GM12864 (cell line): ENCODE data around the gene RNF217.

Experiments
- DNase-seq: peaks from one replicate; pipeline ENCODE4 v3.0.0-alpha.2; 2011; ENCODE audit warnings: low read depth
- H3K4me3 ChIP-seq: 2 replicates; pipeline ENCODE4 v1.5.1; 2011; ENCODE audit warnings: mild to moderate bottlenecking, low read depth, low read length, control low read depth
- TF ChIP-seq, protein P1 (sequence below): IDR thresholded peaks from 2 replicates; pipeline ENCODE4 v1.5.1; 2011; ENCODE audit warnings: low read depth, mild to moderate bottlenecking, moderate library complexity, low read length, control low read depth, inconsistent platforms; ENCODE audit errors: missing control alignments

RNF217 gene

DNA sequence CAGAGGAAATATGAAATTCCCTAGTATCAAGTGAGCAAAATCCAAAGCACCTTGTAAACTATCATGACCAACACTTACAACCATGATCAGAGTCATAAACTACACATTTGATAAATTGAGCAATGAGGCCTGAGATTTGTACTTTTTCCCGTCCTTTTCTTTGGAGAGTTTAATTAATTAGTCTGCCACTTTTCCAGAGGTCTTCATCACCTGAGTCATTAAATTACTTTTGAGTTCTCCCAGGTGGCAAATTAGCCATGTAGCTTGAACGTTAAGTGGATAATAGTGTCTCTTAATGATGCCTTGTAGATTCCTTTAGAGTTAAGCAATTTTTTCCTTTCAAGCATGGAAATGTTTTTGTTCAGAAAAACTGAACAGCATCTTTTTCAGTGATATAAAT, 75.6 kb downstream of the RNF217 start:
- H3K4me3 ChIP-seq = no peak overlapping the region
- no peak for DNase-seq
- TF ChIP-seq, protein P1, sequence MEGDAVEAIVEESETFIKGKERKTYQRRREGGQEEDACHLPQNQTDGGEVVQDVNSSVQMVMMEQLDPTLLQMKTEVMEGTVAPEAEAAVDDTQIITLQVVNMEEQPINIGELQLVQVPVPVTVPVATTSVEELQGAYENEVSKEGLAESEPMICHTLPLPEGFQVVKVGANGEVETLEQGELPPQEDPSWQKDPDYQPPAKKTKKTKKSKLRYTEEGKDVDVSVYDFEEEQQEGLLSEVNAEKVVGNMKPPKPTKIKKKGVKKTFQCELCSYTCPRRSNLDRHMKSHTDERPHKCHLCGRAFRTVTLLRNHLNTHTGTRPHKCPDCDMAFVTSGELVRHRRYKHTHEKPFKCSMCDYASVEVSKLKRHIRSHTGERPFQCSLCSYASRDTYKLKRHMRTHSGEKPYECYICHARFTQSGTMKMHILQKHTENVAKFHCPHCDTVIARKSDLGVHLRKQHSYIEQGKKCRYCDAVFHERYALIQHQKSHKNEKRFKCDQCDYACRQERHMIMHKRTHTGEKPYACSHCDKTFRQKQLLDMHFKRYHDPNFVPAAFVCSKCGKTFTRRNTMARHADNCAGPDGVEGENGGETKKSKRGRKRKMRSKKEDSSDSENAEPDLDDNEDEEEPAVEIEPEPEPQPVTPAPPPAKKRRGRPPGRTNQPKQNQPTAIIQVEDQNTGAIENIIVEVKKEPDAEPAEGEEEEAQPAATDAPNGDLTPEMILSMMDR = no peak

DNA sequence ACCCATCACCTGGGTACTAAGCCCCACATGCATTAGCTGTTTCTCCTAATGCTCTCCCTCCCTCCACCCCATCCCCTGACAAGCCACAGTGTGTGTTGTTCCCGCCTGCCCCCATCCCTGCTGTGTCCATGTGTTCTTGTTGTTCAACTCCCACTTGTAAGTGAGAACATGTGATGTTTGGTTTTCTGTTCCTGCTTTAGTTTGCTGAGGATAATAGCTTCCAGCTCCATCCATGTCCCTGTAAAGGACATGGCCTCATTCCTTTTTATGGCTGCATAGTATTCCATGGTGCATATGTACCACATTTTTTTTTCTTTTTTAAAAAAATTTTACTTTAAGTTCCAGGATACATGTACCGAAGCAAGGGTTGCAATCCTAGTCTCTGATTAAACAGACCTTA, 76.7 kb downstream of the RNF217 start:
- no peak for DNase-seq
- no peak overlapping the region for H3K4me3 ChIP-seq
- TF ChIP-seq, protein P1 = no peak

DNA sequence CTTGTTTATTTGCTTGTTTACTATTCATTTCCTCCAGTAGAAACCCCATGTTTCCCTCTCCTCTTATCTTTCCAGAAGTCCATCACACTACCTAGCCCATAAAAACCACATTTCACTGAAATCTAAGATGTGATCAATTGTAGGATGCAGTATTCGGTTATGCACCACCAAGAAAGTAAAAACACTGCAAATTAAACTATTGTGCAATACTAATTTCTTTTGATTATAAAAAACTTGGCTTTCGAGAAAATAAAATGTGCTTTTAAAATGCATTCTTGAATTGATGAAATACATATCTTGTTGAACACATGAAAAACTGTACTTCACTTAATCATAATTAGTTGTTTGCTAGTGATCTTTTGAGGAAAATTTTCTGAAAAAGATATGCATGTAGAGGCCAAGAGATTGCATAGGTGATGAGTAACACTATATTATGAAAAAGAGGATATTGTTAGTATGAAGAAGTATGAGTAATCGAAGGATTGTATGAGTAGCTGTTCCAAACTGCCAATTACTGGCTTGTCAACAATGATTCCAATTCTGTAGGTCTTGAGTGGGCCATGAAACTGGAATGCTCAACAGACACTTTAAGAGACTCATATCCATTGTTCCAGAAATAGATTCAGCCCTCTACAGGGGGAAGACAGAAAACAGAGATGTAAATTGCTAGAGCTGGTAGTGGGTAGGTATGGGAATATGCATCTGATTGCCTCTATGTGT, 79.7 kb downstream of the RNF217 start:
- no peak for DNase-seq
- TF ChIP-seq, protein P1 = no peak
- no peak overlapping the region for H3K4me3 ChIP-seq

DNA sequence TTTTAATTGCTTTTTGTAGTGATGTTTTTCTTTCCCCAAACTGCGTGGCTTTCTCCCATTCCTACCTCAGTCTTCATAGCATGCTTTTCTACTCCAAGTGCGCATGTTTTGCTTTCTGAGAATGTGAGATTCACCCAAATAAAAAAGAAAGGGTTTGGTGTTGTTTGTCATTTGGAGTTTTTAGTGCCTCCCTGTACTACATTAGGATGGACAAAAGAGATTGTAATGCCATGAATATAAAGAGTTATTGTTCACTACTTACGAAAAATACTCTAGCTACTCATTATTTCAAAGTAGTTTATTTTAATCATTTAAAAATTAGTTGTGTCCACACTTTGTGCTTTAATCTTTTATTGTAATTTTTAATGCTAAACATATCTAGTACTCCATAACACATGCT, 81.8 kb downstream of the RNF217 start:
- DNase-seq = no peak
- no peak overlapping the region for H3K4me3 ChIP-seq
- TF ChIP-seq, protein P1 = no peak

DNA sequence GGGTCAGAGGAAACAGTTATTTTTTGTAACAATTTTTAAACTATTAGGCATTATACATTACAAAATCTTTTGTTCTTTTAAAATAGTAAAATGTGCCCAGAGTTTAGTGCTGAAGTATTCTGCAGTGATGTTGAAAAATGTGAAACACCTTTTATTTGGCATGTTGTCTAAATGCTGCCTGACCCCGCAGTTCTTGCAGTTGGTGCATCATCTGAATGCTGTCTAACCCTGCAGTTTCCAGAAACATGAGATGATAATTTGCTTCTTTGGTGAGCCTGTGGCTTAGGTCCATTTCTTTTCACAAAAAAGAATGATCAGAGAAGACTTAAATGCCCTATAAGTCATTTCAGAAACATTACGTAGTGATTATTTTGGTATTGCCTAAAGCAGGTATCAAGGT, 82.4 kb downstream of the RNF217 start:
- H3K4me3 ChIP-seq = no peak overlapping the region
- no peak for DNase-seq
- TF ChIP-seq, protein P1 = no peak

DNA sequence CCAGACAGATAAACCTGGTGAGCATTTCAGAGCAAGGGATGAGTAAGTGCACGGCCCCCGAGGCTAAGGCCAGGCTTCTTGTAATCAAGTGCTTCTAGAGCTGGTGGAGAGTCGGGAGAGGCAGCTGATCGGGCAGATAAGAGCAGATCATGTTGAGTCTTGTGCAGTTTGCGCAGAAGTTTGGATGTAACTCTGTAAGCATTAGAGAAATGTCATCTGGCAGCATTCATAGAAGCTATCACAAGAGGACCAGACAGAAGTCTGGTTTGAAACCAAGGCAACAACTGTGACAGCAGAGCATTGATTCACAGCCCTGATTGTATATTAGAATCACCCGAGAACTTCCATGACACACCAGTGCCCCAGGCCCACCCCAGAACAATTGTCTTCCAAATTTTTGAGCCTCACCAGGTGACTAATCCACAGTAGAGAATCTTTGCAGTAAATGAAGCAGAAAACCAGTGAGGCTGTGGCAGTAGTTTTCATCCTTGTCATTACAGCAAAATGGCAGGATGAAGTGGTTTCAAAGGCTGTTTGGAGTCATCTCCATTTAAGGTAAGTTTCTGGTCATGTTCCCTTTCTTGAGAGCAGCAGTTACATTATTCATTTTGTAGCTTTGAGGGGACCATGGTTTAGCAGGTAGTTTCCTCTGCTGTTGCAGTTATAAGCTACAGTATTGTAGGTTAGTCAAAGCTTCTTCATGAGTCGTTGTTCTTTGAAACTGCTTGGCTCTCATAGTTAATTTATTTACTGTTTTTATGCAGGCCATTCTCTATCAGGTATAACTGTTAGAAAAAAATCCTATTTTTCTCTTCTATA, 84.1 kb downstream of the RNF217 start:
- no peak for DNase-seq
- H3K4me3 ChIP-seq = no peak overlapping the region
- TF ChIP-seq, protein P1 = no peak
